GM19025 (cell line): ENCODE measurements around the gene SRRM5.

ENCODE experiments used
- ATAC-seq: cut with Tn5 transposase; IDR thresholded peaks from one replicate; pipeline ENCODE4 v1.9.1; 2021; ENCODE audit warnings: mild to moderate bottlenecking, low read depth, moderate library complexity; ENCODE audit not compliant: unreplicated experiment

The SRRM5 gene

GRCh38 chr19:43664018-43664417 lies 52.1 kb downstream of the SRRM5 start:
- no peak for ATAC-seq
